Stomach (tissue), 19 donors: ENCODE results near the gene ZBBX. TPM values are rescaled to one million over a fixed set of nuclear protein-coding genes. Genes with fewer than 3 reads are reported as not detected.
"Not testable (repeated sequence)": the region's sequence is repeated elsewhere in the genome, so short reads cannot be mapped to it uniquely, and the experiment has no call there.

ENCODE experiments used
- DNase-seq, 2 donors: peaks; one replicate each; pipeline versions ENCODE4 v3.0.0 to v3.0.0-alpha.2; 2013 to 2019
- H3K27ac ChIP-seq, 5 donors: fragments of 200-600 bp in 4 of 5; sonication (generic) in 4 of 5; one replicate each; pipeline ENCODE4 v1.5.1; 2013 to 2019; ENCODE audit warnings: mild to moderate bottlenecking in 1 of 5, moderate library complexity in 1 of 5
- H3K27me3 ChIP-seq, 3 donors: fragments of 200-600 bp; sonication (generic); one replicate each; pipeline ENCODE4 v1.5.1; 2017 to 2019; ENCODE audit warnings: mixed run types in 1 of 3
- H3K36me3 ChIP-seq, 4 donors: fragments of 200-600 bp; sonication (generic); 1 replicate in 3 of 4; 2 replicates in 1 of 4; pipeline ENCODE4 v1.5.1; 2016 to 2019
- H3K4me1 ChIP-seq, 4 donors: fragments of 200-600 bp; sonication (generic); one replicate each; pipeline ENCODE4 v1.5.1; 2016 to 2019
- H3K4me3 ChIP-seq, 4 donors: fragments of 200-600 bp; sonication (generic) in 3 of 4; one replicate each; pipeline ENCODE4 v1.5.1; 2016 to 2019; ENCODE audit warnings: mild to moderate bottlenecking in 1 of 4
- H3K9me3 ChIP-seq, 4 donors: fragments of 200-600 bp; sonication (generic); one replicate each; pipeline ENCODE4 v1.5.1; 2016 to 2019
- CTCF ChIP-seq, 7 experiments: fragments of 450-650 bp in 4 of 7; fragments of 200-600 bp in 3 of 7; sonication (generic) in 3 of 7; IDR thresholded peaks; one replicate each; pipeline ENCODE4 v1.5.1; 2016 to 2019; ENCODE audit warnings: antibody characterized with exemption in 7 of 7, control low read depth in 2 of 7, mild to moderate bottlenecking in 1 of 7
- EP300 ChIP-seq: sonication (generic); formaldehyde crosslinking; IDR thresholded peaks from one replicate; pipeline ENCODE4 v1.6.1; 2017; ENCODE audit warnings: antibody characterized with exemption
- POLR2A ChIP-seq, 4 donors: fragments of 450-650 bp; IDR thresholded peaks; one replicate each; pipeline ENCODE4 v1.6.1; 2016; ENCODE audit warnings: antibody characterized with exemption in 4 of 4, control low read depth in 2 of 4, mild to moderate bottlenecking in 1 of 4, moderate library complexity in 1 of 4
- POLR2AphosphoS5 ChIP-seq, 3 donors: sonication (generic); formaldehyde crosslinking; IDR thresholded peaks; one replicate each; pipeline ENCODE4 v1.6.1; 2016; ENCODE audit warnings: antibody characterized with exemption in 3 of 3
- WGBS, 5 donors: extraction: QIAGEN DNeasy Blood & Tissue Kit in 3 of 5; methylation state at CpG; one replicate each; pipeline versions ENCODE4 v1.1.5 to v1.1.7; 2013 to 2018; 5-methylcytosine and 5-hydroxymethylcytosine counted together
- intact Hi-C: fragments of 100-400 bp; cut with DNase I; formaldehyde crosslinking; loops from one replicate; pipeline ENCODE4 v1.15.1; 2023; ENCODE audit warnings: low total_unique reads
- long read RNA-seq, 10 donors: transcript quantifications; one replicate each; lab custom pipeline, GENCODE V29; 2026
- polyA plus RNA-seq, 3 donors: library from polyadenylated mRNA; stranded (reverse); fragments of 200-250 nt; gene quantifications; one replicate each; pipeline ENCODE4 v1.2.3, GENCODE V29; 2013
- total RNA-seq, 5 donors: library from RNA; depleted of rRNA; stranded (reverse); fragments of >200 nt; gene quantifications; one replicate each; pipeline versions ENCODE4 v1.1.0 to v1.2.3, GENCODE V29; 2014 to 2016
- donor health status: healthy with polysubstance abuse.
- donor health status: Bipolar disorder and iron deficiency.
- donor health status: healthy.

The ZBBX gene
- total RNA-seq (1 to 10 TPM in 1 of 5 donors, not detected in 4; 1.7 TPM), polyA plus RNA-seq (not detected)
- long read RNA-seq, donor 1: 0 reads
- long read RNA-seq, donor 2: 0 reads
- long read RNA-seq, donor 3: 0 reads
- long read RNA-seq, donor 4: 0 reads
- long read RNA-seq, donor 5: 0 reads
- long read RNA-seq, donor 6: 0 reads
- long read RNA-seq, donor 7: 0 reads
- long read RNA-seq, donor 8: 0 reads
- long read RNA-seq, donor 9: 0 reads
- long read RNA-seq, donor 10: 0 reads

GRCh38 chr3:167380004-167380689 is at the start of gene ZBBX:
ZBBX (minus strand) TSS chr3:167380297; CDS start chr3:167372901, 7,396 bp downstream.
- Histone ChIP-seq H3K4me3 (peak within 1 kb of the TSS; percentile 32 to 52 (median 40)), H3K27ac (no peak within 1 kb of the TSS), H3K27me3 (no peaks in the 10 kb centered on the region), H3K9me3 (no peaks in the 10 kb centered on the region), H3K36me3 (no peaks in the 10 kb centered on the region), H3K4me1 (peaks cover 0 to 11% (median 9%) of the 10 kb centered on the region in 4 donors)
- TF ChIP-seq EP300 (no peak), CTCF (IDR thresholded peaks at IDR 0.05) (peak in 5 of 7 experiments; percentile 67 to 85 (median 79))
- intact Hi-C loops: loop anchor here (10.0 kb wide), 1 partner anchor 505 kb away; no protein-coding TSS in a partner anchor
- WGBS, 5 donors: 1 to 3% (median 1%) methylated on average over 28 of the region's 28 CpGs
- peak; percentile 89 to 95 for DNase-seq

GRCh38 chr3:167426962-167427361 is 46.9 kb upstream of the ZBBX start:
- H3K27ac ChIP-seq, DNase-seq, H3K4me1 ChIP-seq, intact Hi-C loops, H3K27me3 ChIP-seq, H3K4me3 ChIP-seq, H3K36me3 ChIP-seq: not testable (repeated sequence)
- WGBS, 5 donors: 88 to 95% (median 91%) methylated on average over 3 of the region's 3 CpGs
- H3K9me3 ChIP-seq: peaks cover 0 to 35% (median 21%) of the 10 kb centered on the region in 4 donors

- intact Hi-C loops, H3K27me3 ChIP-seq, H3K4me1 ChIP-seq, H3K27ac ChIP-seq, H3K4me3 ChIP-seq, DNase-seq, H3K36me3 ChIP-seq: not testable (repeated sequence)
- 73 to 86% (median 80%) methylated on average over 4 of the region's 4 CpGs for WGBS, 5 donors
- H3K9me3 ChIP-seq: peaks cover 0 to 24% (median 16%) of the 10 kb centered on the region in 4 donors
These were observed 42.3 kb upstream of the ZBBX start for GRCh38 chr3:167422396-167422795.

GRCh38 chr3:167409611-167410010 is 29.5 kb upstream of the ZBBX start:
- Histone ChIP-seq H3K27ac (no peak overlapping the region), H3K4me1 (no peaks in the 10 kb centered on the region), H3K4me3 (no peak overlapping the region), H3K9me3 (no peaks in the 10 kb centered on the region), H3K36me3 (no peaks in the 10 kb centered on the region), H3K27me3 (no peaks in the 10 kb centered on the region)
- intact Hi-C loops: no loop called here
- 47 to 70% (median 60%) methylated on average over 1 of the region's 1 CpG for WGBS, 5 donors
- no peak for TF ChIP-seq EP300
- no peak for TF ChIP-seq POLR2A (IDR thresholded peaks at IDR 0.05)
- TF ChIP-seq CTCF (IDR thresholded peaks at IDR 0.05): no peak
- TF ChIP-seq POLR2AphosphoS5 (IDR thresholded peaks at IDR 0.05): no peak
- DNase-seq: peak in 1 of 2 donors; percentile 56

- H3K9me3 ChIP-seq: no peaks in the 10 kb centered on the region
- no peak overlapping the region for H3K4me3 ChIP-seq
- TF ChIP-seq EP300: no peak
- peak in 2 of 7 experiments; percentile 12 to 15 for TF ChIP-seq CTCF (IDR thresholded peaks at IDR 0.05)
- H3K36me3 ChIP-seq: no peaks in the 10 kb centered on the region
- H3K4me1 ChIP-seq: no peaks in the 10 kb centered on the region
- intact Hi-C loops: no loop called here
- no peaks in the 10 kb centered on the region for H3K27me3 ChIP-seq
- H3K27ac ChIP-seq: no peak overlapping the region
- 47 to 66% (median 61%) methylated on average over 3 of the region's 3 CpGs for WGBS, 5 donors
- DNase-seq: peak; percentile 31 to 86
These were observed 26.9 kb upstream of the ZBBX start for GRCh38 chr3:167406876-167407492.
